Trophoblast cell (in vitro differentiated cells and primary cell): ENCODE data around the gene PXK.

Source experiments
- DNase-seq, 2 donors: peaks; one replicate each; pipeline ENCODE4 v3.0.0-alpha.2; 2016
- H2AFZ ChIP-seq: 2 replicates; pipeline ENCODE4 v1.6.1; 2013; ENCODE audit warnings: low read length, moderate library complexity, mild to moderate bottlenecking; ENCODE audit not compliant: insufficient read depth, poor library complexity
- H2AK5ac ChIP-seq: 2 replicates; pipeline ENCODE4 v1.6.1; 2013; ENCODE audit warnings: mild to moderate bottlenecking, low read length
- H2BK120ac ChIP-seq: 2 replicates; pipeline ENCODE4 v1.6.1; 2013; ENCODE audit warnings: low read length, mild to moderate bottlenecking, moderate library complexity; ENCODE audit not compliant: insufficient read depth, poor library complexity
- H2BK12ac ChIP-seq: 2 replicates; pipeline ENCODE4 v1.6.1; 2013; ENCODE audit warnings: mild to moderate bottlenecking, low read length, moderate library complexity
- H2BK5ac ChIP-seq: 2 replicates; pipeline ENCODE4 v1.6.1; 2013; ENCODE audit warnings: low read length, low read depth, moderate library complexity, mild to moderate bottlenecking; ENCODE audit not compliant: poor library complexity
- H3K14ac ChIP-seq: 2 replicates; pipeline ENCODE4 v1.6.1; 2013; ENCODE audit warnings: mild to moderate bottlenecking, low read length
- H3K18ac ChIP-seq: 2 replicates; pipeline ENCODE4 v1.6.1; 2013; ENCODE audit warnings: mild to moderate bottlenecking, low read length
- H3K23ac ChIP-seq: 2 replicates; pipeline ENCODE4 v1.6.1; 2013; ENCODE audit warnings: low read length
- H3K27ac ChIP-seq: 2 replicates; pipeline ENCODE4 v1.5.1; 2013; ENCODE audit warnings: low read depth, mild to moderate bottlenecking, inconsistent platforms, low read length, moderate library complexity
- H3K27me3 ChIP-seq: 2 replicates; pipeline ENCODE4 v1.6.1; 2013; ENCODE audit warnings: inconsistent platforms, mild to moderate bottlenecking, low read length, moderate library complexity; ENCODE audit not compliant: insufficient read depth
- H3K36me3 ChIP-seq, 2 experiments: 1 replicate in 1 of 2; 2 replicates in 1 of 2; pipeline ENCODE4 v1.6.1; 2013; ENCODE audit warnings: low read length in 2 of 2, mild to moderate bottlenecking in 2 of 2, moderate library complexity in 1 of 2; ENCODE audit not compliant: insufficient read depth in 2 of 2, control insufficient read depth in 1 of 2
- H3K4ac ChIP-seq: 2 replicates; pipeline ENCODE4 v1.6.1; 2013; ENCODE audit warnings: low read depth, mild to moderate bottlenecking, low read length, moderate library complexity
- H3K4me1 ChIP-seq, 2 experiments: 1 replicate in 1 of 2; 2 replicates in 1 of 2; pipeline ENCODE4 v1.6.1; 2013; ENCODE audit warnings: low read length in 2 of 2, mild to moderate bottlenecking in 2 of 2, moderate library complexity in 1 of 2; ENCODE audit not compliant: insufficient read depth in 2 of 2, control insufficient read depth in 1 of 2
- H3K4me2 ChIP-seq: 2 replicates; pipeline ENCODE4 v1.6.1; 2013; ENCODE audit warnings: inconsistent platforms, mild to moderate bottlenecking, low read length, moderate library complexity
- H3K4me3 ChIP-seq: 2 replicates; pipeline ENCODE4 v1.5.1; 2013; ENCODE audit warnings: mild to moderate bottlenecking, low read depth, low read length, inconsistent platforms
- H3K79me1 ChIP-seq: one replicate; pipeline ENCODE4 v1.6.1; 2013; ENCODE audit warnings: low read length
- H3K79me2 ChIP-seq: 2 replicates; pipeline ENCODE4 v1.6.1; 2013; ENCODE audit warnings: low read length, mild to moderate bottlenecking; ENCODE audit not compliant: control insufficient read depth, insufficient read depth, poor library complexity
- H3K9ac ChIP-seq: 2 replicates; pipeline ENCODE4 v1.6.1; 2013; ENCODE audit warnings: mild to moderate bottlenecking, low read length
- H3K9me3 ChIP-seq: 2 replicates; pipeline ENCODE4 v1.6.1; 2013; ENCODE audit warnings: low read depth, mild to moderate bottlenecking, control low read depth, inconsistent platforms, low read length; ENCODE audit not compliant: insufficient read depth
- H4K12ac ChIP-seq: 2 replicates; pipeline ENCODE4 v1.6.1; 2013; ENCODE audit warnings: low read depth, mild to moderate bottlenecking, low read length, moderate library complexity
- H4K8ac ChIP-seq: 2 replicates; pipeline ENCODE4 v1.6.1; 2013; ENCODE audit warnings: low read depth, mild to moderate bottlenecking, low read length, moderate library complexity
- H4K91ac ChIP-seq: one replicate; pipeline ENCODE4 v1.6.1; 2013; ENCODE audit warnings: low read depth, mild to moderate bottlenecking, low read length, moderate library complexity
- WGBS: extraction: QIAGEN DNeasy Blood & Tissue Kit; methylation state at CpG from one replicate; pipeline ENCODE4 v1.1.7; 2013; ENCODE audit warnings: missing lambda C conversion rate; ENCODE audit not compliant: insufficient read length, insufficient coverage; ENCODE audit errors: extremely low coverage; 5-methylcytosine and 5-hydroxymethylcytosine counted together

The PXK gene

GRCh38 chr3:58299075-58299474 lies 33.6 kb upstream of the PXK start:
- H3K27ac ChIP-seq = no peak overlapping the region
- H4K91ac ChIP-seq = no peak overlapping the region
- no peaks in the 10 kb centered on the region for H3K27me3 ChIP-seq
- no CpG with 5 or more reads among the region's 2 CpGs for WGBS
- H2AK5ac ChIP-seq = no peak overlapping the region
- H2BK5ac ChIP-seq = no peak overlapping the region
- H3K4me2 ChIP-seq = no peak overlapping the region
- no peak overlapping the region for H4K12ac ChIP-seq
- H3K18ac ChIP-seq = no peak overlapping the region
- H3K9ac ChIP-seq = no peak overlapping the region
- no peak overlapping the region for H3K23ac ChIP-seq
- H3K4me3 ChIP-seq = no peak overlapping the region
- H3K4ac ChIP-seq = no peak overlapping the region
- no peaks in the 10 kb centered on the region for H3K36me3 ChIP-seq
- H2BK12ac ChIP-seq = no peak overlapping the region
- no peak overlapping the region for H2BK120ac ChIP-seq
- no peaks in the 10 kb centered on the region for H3K9me3 ChIP-seq
- no peaks in the 10 kb centered on the region for H3K4me1 ChIP-seq
- no peak for DNase-seq
- H3K79me1 ChIP-seq = no peaks in the 10 kb centered on the region
- H3K14ac ChIP-seq = no peak overlapping the region
- no peak overlapping the region for H2AFZ ChIP-seq
- H4K8ac ChIP-seq = no peak overlapping the region
- H3K79me2 ChIP-seq = no peaks in the 10 kb centered on the region

GRCh38 chr3:58299839-58300516 lies 32.7 kb upstream of the PXK start:
- Histone ChIP-seq H3K23ac (no peak overlapping the region), H3K4me3 (no peak overlapping the region), H3K9ac (no peak overlapping the region), H2BK120ac (no peak overlapping the region), H3K4ac (no peak overlapping the region), H2BK5ac (no peak overlapping the region), H3K18ac (no peak overlapping the region), H3K4me1 (no peaks in the 10 kb centered on the region), H2AFZ (no peak overlapping the region), H4K8ac (no peak overlapping the region), H3K4me2 (no peak overlapping the region), H2AK5ac (no peak overlapping the region), H4K12ac (no peak overlapping the region), H4K91ac (no peak overlapping the region), H3K9me3 (no peaks in the 10 kb centered on the region), H3K27ac (no peak overlapping the region), H3K14ac (no peak overlapping the region), H3K79me2 (no peaks in the 10 kb centered on the region), H3K27me3 (no peaks in the 10 kb centered on the region), H2BK12ac (no peak overlapping the region), H3K79me1 (no peaks in the 10 kb centered on the region), H3K36me3 (no peaks in the 10 kb centered on the region)
- peak in 1 of 2 donors; percentile 70 for DNase-seq
- whole genome bisulfite sequencing = no CpG with 5 or more reads among the region's 8 CpGs

- Histone ChIP-seq H3K4me3 (peak within 1 kb of the TSS; percentile 92), H3K4ac (peak within 1 kb of the TSS; percentile 73), H3K18ac (peak within 1 kb of the TSS; percentile 73), H4K12ac (peak within 1 kb of the TSS; percentile 89), H3K36me3 (peaks cover 9 to 11% of the 10 kb centered on the region in 2 experiments), H3K23ac (no peak within 1 kb of the TSS), H3K14ac (peak within 1 kb of the TSS; percentile 85), H2AK5ac (no peak within 1 kb of the TSS), H3K4me2 (peak within 1 kb of the TSS; percentile 82), H3K27me3 (no peaks in the 10 kb centered on the region), H4K8ac (peak within 1 kb of the TSS; percentile 91), H4K91ac (peak within 1 kb of the TSS; percentile 89), H3K9me3 (no peaks in the 10 kb centered on the region), H2BK5ac (peak within 1 kb of the TSS; percentile 82), H3K79me1 (peaks cover 4% of the 10 kb centered on the region), H2BK12ac (no peak within 1 kb of the TSS), H2AFZ (peak within 1 kb of the TSS; percentile 75), H3K9ac (peak within 1 kb of the TSS; percentile 97), H3K4me1 (peaks cover 3 to 6% of the 10 kb centered on the region in 2 experiments), H3K79me2 (peaks cover 10% of the 10 kb centered on the region), H3K27ac (peak within 1 kb of the TSS; percentile 93), H2BK120ac (peak within 1 kb of the TSS; percentile 78)
- peak; percentile 98 to 100 for DNase-seq
- WGBS = no CpG with 5 or more reads among the region's 71 CpGs
Measured at GRCh38 chr3:58305882-58306711, 26.6 kb upstream of the PXK start, which contains the start of the genes HTD2 and RPP14. Gene HTD2 (plus strand): TSS chr3:58306520. CDS start chr3:58317614, 11,094 bp downstream. Gene RPP14 (plus strand): TSS chr3:58306245. CDS start chr3:58310330, 4,085 bp downstream.

GRCh38 chr3:58307639-58308215 lies 25.0 kb upstream of the PXK start:
- no peak overlapping the region for H2AK5ac ChIP-seq
- no peak overlapping the region for H3K9ac ChIP-seq
- no peak overlapping the region for H3K27ac ChIP-seq
- peak overlapping the region; percentile 51 for H4K12ac ChIP-seq
- no peak overlapping the region for H4K91ac ChIP-seq
- peaks cover 4% of the 10 kb centered on the region for H3K79me1 ChIP-seq
- peak overlapping the region; percentile 82 for H3K4me2 ChIP-seq
- H3K36me3 ChIP-seq = peaks cover 17 to 23% of the 10 kb centered on the region in 2 experiments
- peak; percentile 4 to 75 for DNase-seq
- H3K14ac ChIP-seq = no peak overlapping the region
- no peak overlapping the region for H3K4me3 ChIP-seq
- H3K23ac ChIP-seq = no peak overlapping the region
- H3K4me1 ChIP-seq = peaks cover 3 to 6% of the 10 kb centered on the region in 2 experiments
- H2BK5ac ChIP-seq = no peak overlapping the region
- no peak overlapping the region for H3K18ac ChIP-seq
- WGBS = no CpG with 5 or more reads among the region's 10 CpGs
- no peaks in the 10 kb centered on the region for H3K9me3 ChIP-seq
- H3K79me2 ChIP-seq = peaks cover 10% of the 10 kb centered on the region
- H3K27me3 ChIP-seq = no peaks in the 10 kb centered on the region
- no peak overlapping the region for H4K8ac ChIP-seq
- no peak overlapping the region for H2BK12ac ChIP-seq
- H3K4ac ChIP-seq = peak overlapping the region; percentile 94
- no peak overlapping the region for H2BK120ac ChIP-seq
- H2AFZ ChIP-seq = no peak overlapping the region
